Kidney tubule cell (primary cell): Measurements from ENCODE around the gene WDR89.
"Not testable (repeated sequence)": the region's sequence is repeated elsewhere in the genome, so short reads cannot be mapped to it uniquely, and the experiment has no call there.

Source experiments
- DNase-seq: peaks from one replicate; pipeline ENCODE4 v3.0.0-alpha.2; 2018; ENCODE audit warnings: low spot score

The WDR89 gene

GRCh38 chr14:63594455-63595372 is 47.0 kb downstream of the WDR89 start:
- DNase-seq: no peak

- DNase-seq: not testable (repeated sequence)
These were observed 58.6 kb downstream of the WDR89 start for GRCh38 chr14:63583046-63583445.

GRCh38 chr14:63581491-63581890 is 60.2 kb downstream of the WDR89 start:
- DNase-seq: no peak

GRCh38 chr14:63578300-63578699 is 63.4 kb downstream of the WDR89 start:
- no peak for DNase-seq

- DNase-seq: peak; percentile 72
These were observed 68.1 kb downstream of the WDR89 start for GRCh38 chr14:63573581-63573980.

- no peak for DNase-seq
These were observed 76.2 kb downstream of the WDR89 start for GRCh38 chr14:63565448-63565847.

- DNase-seq: peak; percentile 8
These were observed 77.4 kb downstream of the WDR89 start for GRCh38 chr14:63564318-63564717.

GRCh38 chr14:63563370-63564026 is 78.2 kb downstream of the WDR89 start:
- DNase-seq: peak; percentile 39

- DNase-seq: no peak
These were observed 79.3 kb downstream of the WDR89 start for GRCh38 chr14:63562405-63562804.

- DNase-seq: no peak
These were observed 86.1 kb downstream of the WDR89 start for GRCh38 chr14:63555572-63555971.

- DNase-seq: peak; percentile 69
These were observed 90.3 kb downstream of the WDR89 start for GRCh38 chr14:63551332-63551731.

GRCh38 chr14:63547798-63548335 is 93.8 kb downstream of the WDR89 start:
- DNase-seq: peak; percentile 32
